ENCODE measurements around the gene ZNF546.

DNA sequence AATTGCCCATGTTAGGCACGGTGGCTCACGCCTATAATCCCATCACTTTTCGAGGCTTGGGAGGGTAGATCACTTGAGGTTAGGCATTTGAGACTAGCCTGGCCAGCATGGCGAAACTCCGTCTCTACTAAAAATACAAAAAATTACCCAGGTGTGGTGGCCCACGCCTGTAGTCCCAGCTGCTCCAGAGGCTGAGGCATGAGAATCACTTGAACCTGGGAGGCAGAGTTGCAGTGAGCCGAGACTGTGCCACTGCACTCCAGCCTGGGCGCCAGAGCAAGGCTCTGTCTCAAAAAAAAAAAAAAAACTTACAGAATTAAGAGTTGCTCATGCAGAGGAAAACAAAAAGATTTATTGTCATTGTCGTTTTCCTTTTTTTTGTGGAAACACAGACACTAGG lies 29.3 kb upstream of the ZNF546 start:
- TF ChIP-seq CTCF (IDR thresholded peaks at IDR 0.05) (no peak), POLR2A (IDR thresholded peaks at IDR 0.05) (no peak)

All from thyroid gland (tissue), 4 donors.